ENCODE data around the gene PROCA1. TPM values are rescaled to one million over a fixed set of nuclear protein-coding genes. Genes with fewer than 3 reads are reported as not detected.

PROCA1 gene
- total and polyA plus RNA-seq, 2 of the 8 experiments (the other 6 are each of a cell fraction or from before 2014, with no cell fraction given), result 21.2 to 26.3 TPM

DNA sequence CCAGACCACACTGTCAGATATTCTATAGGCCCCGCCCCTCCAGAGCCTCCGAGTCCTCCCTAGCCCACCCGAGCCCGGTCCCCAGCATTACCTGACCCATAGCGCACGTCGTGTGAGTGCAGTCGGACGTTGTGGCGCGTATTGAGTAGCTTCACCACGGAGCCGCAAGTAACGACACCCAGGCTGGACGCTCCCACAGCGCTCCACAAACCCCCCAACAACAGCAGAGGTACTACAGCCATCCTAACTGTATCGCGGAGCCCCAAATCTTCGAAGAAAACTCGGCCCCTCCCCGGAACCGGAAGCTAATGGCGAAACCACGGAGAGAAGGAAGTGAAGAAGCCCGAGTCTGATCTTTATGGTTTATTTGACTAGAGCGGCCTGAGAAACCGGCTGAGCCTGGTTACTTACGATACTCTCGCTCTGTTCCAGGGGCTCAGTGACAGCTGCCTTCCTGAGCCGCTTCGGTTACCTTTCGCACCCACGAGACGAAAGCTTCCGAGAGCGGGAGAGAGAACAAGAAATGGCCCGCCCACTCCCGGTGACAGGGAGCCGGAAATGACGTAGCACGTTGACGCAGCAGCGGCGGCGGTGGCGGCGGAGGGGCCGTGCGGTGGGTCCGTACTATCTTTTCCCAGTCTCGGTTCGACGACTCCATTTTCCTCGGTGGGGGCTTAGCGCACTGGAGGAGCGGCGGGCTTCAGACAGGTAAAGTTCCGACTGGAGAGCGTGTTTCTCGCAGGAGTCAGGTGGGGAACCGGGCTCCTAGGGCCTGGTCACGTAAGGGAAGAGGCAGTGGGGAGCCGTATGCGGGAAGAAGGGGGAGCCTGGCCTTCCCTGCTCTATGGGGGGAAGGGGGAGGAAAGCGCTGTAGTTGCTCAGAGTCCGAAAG, 49.8 kb downstream of the PROCA1 start, which contains the start of the genes SDF2 and SUPT6H (continued):
- TF ChIP-seq EGR1 (IDR thresholded peaks at IDR 0.05; ENCODE audit: borderline replicate concordance, low read depth, low read length) (no peak; the same call in 1 of the 2 replicates), KDM4A (IDR thresholded peaks at IDR 0.05; ENCODE audit: low read depth, low read length, severe bottlenecking) (peak; percentile 86), TCF12 (IDR thresholded peaks at IDR 0.05; ENCODE audit: low read depth, low read length) (no peak), SP4 (IDR thresholded peaks at IDR 0.05; ENCODE audit: low read length) (no peak; the same call in 1 of the 2 replicates), RBBP5 (IDR thresholded peaks at IDR 0.05; ENCODE audit: borderline replicate concordance, low read depth, low read length) (peak; percentile 82), KDM1A (IDR thresholded peaks at IDR 0.05; ENCODE audit: borderline replicate concordance, low read length) (no peak), GABPA (IDR thresholded peaks at IDR 0.05; ENCODE audit: borderline replicate concordance, insufficient read depth, low read length) (peak; percentile 81; the same call in 1 of the 2 replicates), NRF1 (IDR thresholded peaks at IDR 0.05; ENCODE audit: low read depth, low read length) (no peak), CHD2 (IDR thresholded peaks at IDR 0.05; ENCODE audit: low read length) (no peak), NANOG (IDR thresholded peaks at IDR 0.05; ENCODE audit: insufficient read depth, low read depth, low read length, poor library complexity, severe bottlenecking) (no peak), ZNF274 (IDR thresholded peaks at IDR 0.05; ENCODE audit: borderline replicate concordance, extremely low read depth, low read length) (no peak), EP300 (IDR thresholded peaks at IDR 0.05; ENCODE audit: borderline replicate concordance in 1 of 2, low read depth in 2 of 2, low read length in 2 of 2) (no peak), GTF2F1 (IDR thresholded peaks at IDR 0.05; ENCODE audit: borderline replicate concordance, low read depth, low read length) (no peak), BRCA1 (IDR thresholded peaks at IDR 0.05; ENCODE audit: low read depth, low read length) (no peak)
- TF ChIP-seq, protein P1, sequence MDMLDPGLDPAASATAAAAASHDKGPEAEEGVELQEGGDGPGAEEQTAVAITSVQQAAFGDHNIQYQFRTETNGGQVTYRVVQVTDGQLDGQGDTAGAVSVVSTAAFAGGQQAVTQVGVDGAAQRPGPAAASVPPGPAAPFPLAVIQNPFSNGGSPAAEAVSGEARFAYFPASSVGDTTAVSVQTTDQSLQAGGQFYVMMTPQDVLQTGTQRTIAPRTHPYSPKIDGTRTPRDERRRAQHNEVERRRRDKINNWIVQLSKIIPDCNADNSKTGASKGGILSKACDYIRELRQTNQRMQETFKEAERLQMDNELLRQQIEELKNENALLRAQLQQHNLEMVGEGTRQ (IDR thresholded peaks at IDR 0.05; ENCODE audit: low read length), result no peak
- TF ChIP-seq, protein P2, sequence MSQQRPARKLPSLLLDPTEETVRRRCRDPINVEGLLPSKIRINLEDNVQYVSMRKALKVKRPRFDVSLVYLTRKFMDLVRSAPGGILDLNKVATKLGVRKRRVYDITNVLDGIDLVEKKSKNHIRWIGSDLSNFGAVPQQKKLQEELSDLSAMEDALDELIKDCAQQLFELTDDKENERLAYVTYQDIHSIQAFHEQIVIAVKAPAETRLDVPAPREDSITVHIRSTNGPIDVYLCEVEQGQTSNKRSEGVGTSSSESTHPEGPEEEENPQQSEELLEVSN (IDR thresholded peaks at IDR 0.05), result no peak
- TF ChIP-seq, protein P3, sequence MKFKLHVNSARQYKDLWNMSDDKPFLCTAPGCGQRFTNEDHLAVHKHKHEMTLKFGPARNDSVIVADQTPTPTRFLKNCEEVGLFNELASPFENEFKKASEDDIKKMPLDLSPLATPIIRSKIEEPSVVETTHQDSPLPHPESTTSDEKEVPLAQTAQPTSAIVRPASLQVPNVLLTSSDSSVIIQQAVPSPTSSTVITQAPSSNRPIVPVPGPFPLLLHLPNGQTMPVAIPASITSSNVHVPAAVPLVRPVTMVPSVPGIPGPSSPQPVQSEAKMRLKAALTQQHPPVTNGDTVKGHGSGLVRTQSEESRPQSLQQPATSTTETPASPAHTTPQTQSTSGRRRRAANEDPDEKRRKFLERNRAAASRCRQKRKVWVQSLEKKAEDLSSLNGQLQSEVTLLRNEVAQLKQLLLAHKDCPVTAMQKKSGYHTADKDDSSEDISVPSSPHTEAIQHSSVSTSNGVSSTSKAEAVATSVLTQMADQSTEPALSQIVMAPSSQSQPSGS (IDR thresholded peaks at IDR 0.05; ENCODE audit: low read length), result no peak; the same call in 1 of the 2 replicates
